A673 (cell line): ENCODE measurements around the gene VTA1. TPM values are rescaled to one million over a fixed set of nuclear protein-coding genes. Genes with fewer than 3 reads are reported as not detected.

Source experiments
- BruUV-seq: library from RNA; stranded (reverse); fragments of 400-500 nt; replicated peaks from 2 replicates; lab custom pipeline; 2021; lab: Mats Ljungman, UMichigan
- CTCF ChIA-PET: fragments of 300-600 bp; sonication (Branson Sonifier 250); formaldehyde crosslinking; loops from one replicate; lab custom pipeline; 2022; ENCODE audit warnings: antibody characterized with exemption; lab: Charles Lee
- POLR2A ChIA-PET: fragments of 300-600 bp; sonication (Branson Sonifier 250); formaldehyde crosslinking; loops from one replicate; lab custom pipeline; 2022; ENCODE audit warnings: antibody characterized with exemption; ENCODE audit not compliant: low non-redundant PET; lab: Charles Lee
- DNase-seq: peaks from one replicate; pipeline ENCODE4 v3.0.0-alpha.2; 2015; ENCODE audit warnings: low spot score
- H3K27ac ChIP-seq: fragments of 200-600 bp; sonication (generic); 2 replicates; pipeline ENCODE4 v1.5.1; 2016; ENCODE audit warnings: mixed run types, low read depth, mild to moderate bottlenecking, mixed read lengths, antibody characterized with exemption, low read length; ENCODE audit not compliant: poor library complexity, severe bottlenecking
- H3K27me3 ChIP-seq: fragments of 200-600 bp; sonication (generic); replicated peaks from 2 replicates; pipeline ENCODE4 v1.6.1; 2017; ENCODE audit warnings: mixed run types, low read depth, mild to moderate bottlenecking, mixed read lengths, antibody characterized with exemption, low read length; ENCODE audit not compliant: insufficient read depth, poor library complexity
- H3K36me3 ChIP-seq: fragments of 200-600 bp; sonication (generic); 2 replicates; pipeline ENCODE4 v1.6.1; 2016; ENCODE audit warnings: mixed run types, mild to moderate bottlenecking, mixed read lengths, antibody characterized with exemption, low read length; ENCODE audit not compliant: insufficient read depth, poor library complexity, severe bottlenecking
- H3K4me1 ChIP-seq: fragments of 200-600 bp; sonication (generic); 2 replicates; pipeline ENCODE4 v1.6.1; 2017; ENCODE audit warnings: mixed run types, mild to moderate bottlenecking, mixed read lengths, antibody characterized with exemption, low read length; ENCODE audit not compliant: insufficient read depth, poor library complexity, severe bottlenecking
- H3K4me3 ChIP-seq: fragments of 200-600 bp; sonication (generic); 2 replicates; pipeline ENCODE4 v1.5.1; 2016; ENCODE audit warnings: low read depth, mixed run types, mild to moderate bottlenecking, mixed read lengths, low read length; ENCODE audit not compliant: poor library complexity, severe bottlenecking
- H3K9me3 ChIP-seq: fragments of 200-600 bp; sonication (generic); 2 replicates; pipeline ENCODE4 v1.6.1; 2016; ENCODE audit warnings: mixed run types, low read depth, mild to moderate bottlenecking, mixed read lengths, antibody characterized with exemption, low read length; ENCODE audit not compliant: poor library complexity, severe bottlenecking
- CTCF ChIP-seq: fragments of 300-800, 200-600 bp; sonication (generic); conservative IDR thresholded peaks from 2 replicates; pipeline ENCODE4 v1.5.1; 2017; ENCODE audit warnings: low read depth, mild to moderate bottlenecking, antibody characterized with exemption, low read length, moderate library complexity, mixed read lengths
- EZH2 ChIP-seq: fragments of 200-600 bp; sonication (generic); IDR thresholded peaks from 2 replicates; pipeline ENCODE4 v1.6.1; 2017; ENCODE audit warnings: borderline replicate concordance, low read depth, mild to moderate bottlenecking, mixed read lengths, antibody characterized with exemption, low read length; ENCODE audit not compliant: poor library complexity, severe bottlenecking
- intact Hi-C: fragments of 100-400 bp; cut with micrococcal nuclease; formaldehyde crosslinking; loops from one replicate; pipeline ENCODE4 v1.10.0; 2022; ENCODE audit not compliant: unreplicated experiment
- total RNA-seq: library from RNA; stranded (reverse); gene quantifications from 2 replicates; pipeline ENCODE4 v1.2.3, GENCODE V29; 2021

The VTA1 gene
- total RNA-seq, 1 experiment from 2014 or later, result 75.4 TPM

DNA sequence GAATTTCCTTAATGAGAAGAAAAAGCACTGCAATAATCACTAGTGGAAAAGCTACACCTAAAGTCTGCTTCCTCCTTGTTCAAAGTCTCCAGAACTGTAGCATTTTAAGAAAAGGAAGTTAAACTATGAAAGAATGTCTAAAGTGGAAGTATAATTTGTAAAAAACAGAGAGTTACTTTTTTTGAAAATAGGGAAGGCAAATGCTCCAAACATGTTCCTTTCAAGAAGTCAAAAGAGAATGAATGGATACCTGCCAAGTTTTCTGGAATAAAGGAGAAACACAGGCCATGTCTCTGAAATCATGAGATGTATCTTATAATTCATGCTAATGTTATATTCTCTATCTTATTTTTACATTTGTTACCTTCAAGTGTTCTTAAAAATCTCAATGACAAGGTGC, 94.0 kb downstream of the VTA1 start:
- ChIA-PET CTCF (no interaction called here), POLR2A (no interaction called here)
- Histone ChIP-seq H3K9me3 (no peaks in the 10 kb centered on the region), H3K4me1 (no peaks in the 10 kb centered on the region), H3K36me3 (no peaks in the 10 kb centered on the region), H3K4me3 (no peak overlapping the region), H3K27me3 (no peaks in the 10 kb centered on the region), H3K27ac (no peak overlapping the region)
- no peak for DNase-seq
- intact Hi-C loops, result no loop called here
- no TSS peak for BruUV-seq
- no peak for TF ChIP-seq CTCF
- no peak for TF ChIP-seq EZH2

DNA sequence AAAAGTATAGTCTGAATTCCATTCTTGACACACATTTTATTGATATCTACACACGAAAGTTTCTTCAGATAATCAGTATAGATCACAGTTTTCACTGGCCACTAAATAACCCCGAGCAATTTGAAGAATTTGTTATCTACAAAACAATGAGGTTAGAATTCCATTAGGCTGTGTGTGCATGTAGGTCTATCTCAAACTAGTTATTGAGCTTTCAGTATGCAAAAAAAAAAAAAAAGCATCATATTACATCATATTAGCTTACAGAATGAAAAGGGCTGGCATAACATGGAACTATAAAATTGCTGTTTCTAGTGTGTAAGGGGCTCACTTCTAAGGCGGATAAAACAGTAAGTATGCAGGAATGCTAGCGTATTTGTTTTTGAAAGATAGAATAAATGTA, 95.2 kb downstream of the VTA1 start:
- Histone ChIP-seq H3K27ac (no peak overlapping the region), H3K4me1 (no peaks in the 10 kb centered on the region), H3K27me3 (no peaks in the 10 kb centered on the region), H3K9me3 (no peaks in the 10 kb centered on the region), H3K36me3 (no peaks in the 10 kb centered on the region), H3K4me3 (no peak overlapping the region)
- ChIA-PET CTCF (no interaction called here), POLR2A (no interaction called here)
- BruUV-seq, result no TSS peak
- intact Hi-C loops, result no loop called here
- TF ChIP-seq CTCF (no peak), EZH2 (no peak)
- DNase-seq, result no peak

- ChIA-PET POLR2A (no interaction called here), CTCF (no interaction called here)
- no peak for DNase-seq
- Histone ChIP-seq H3K9me3 (no peaks in the 10 kb centered on the region), H3K4me1 (no peaks in the 10 kb centered on the region), H3K27ac (no peak overlapping the region), H3K36me3 (no peaks in the 10 kb centered on the region), H3K4me3 (no peak overlapping the region), H3K27me3 (no peaks in the 10 kb centered on the region)
- intact Hi-C loops, result no loop called here
- BruUV-seq, result no TSS peak
- TF ChIP-seq EZH2 (no peak), CTCF (no peak)
These were observed 99.9 kb downstream of the VTA1 start for GRCh38 chr6:142246960-142247359.
